ENCODE results near the gene HLTF.

The HLTF gene

GRCh38 chr3:149044339-149045083, 41.8 kb downstream of the HLTF start:
- Histone ChIP-seq H3K4me1 (ENCODE audit: insufficient read depth, low read length) (no peaks in the 10 kb centered on the region), H3K36me3 (ENCODE audit: insufficient read depth, low read length) (peaks cover 95% of the 10 kb centered on the region), H3K9ac (ENCODE audit: low read depth, low read length) (no peak overlapping the region), H3K27me3 (ENCODE audit: insufficient read depth, low read length) (no peaks in the 10 kb centered on the region), H3K4me3 (ENCODE audit: low read length) (no peak overlapping the region), H3K9me3 (ENCODE audit: insufficient read depth, low read depth, low read length) (no peaks in the 10 kb centered on the region), H3K27ac (ENCODE audit: low read depth, low read length) (no peak overlapping the region)
- WGBS = 93% methylated on average over 5 of the region's 5 CpGs

- H3K27me3 ChIP-seq (ENCODE audit: insufficient read depth, low read length) = no peaks in the 10 kb centered on the region
- no CpG with 5 or more reads among the region's 1 CpG for WGBS
- H3K36me3 ChIP-seq (ENCODE audit: insufficient read depth, low read length) = peaks cover 95% of the 10 kb centered on the region
- no peaks in the 10 kb centered on the region for H3K9me3 ChIP-seq (ENCODE audit: insufficient read depth, low read depth, low read length)
- no peak overlapping the region for H3K4me3 ChIP-seq (ENCODE audit: low read length)
- no peak overlapping the region for H3K27ac ChIP-seq (ENCODE audit: low read depth, low read length)
- no peak overlapping the region for H3K9ac ChIP-seq (ENCODE audit: low read depth, low read length)
- no peaks in the 10 kb centered on the region for H3K4me1 ChIP-seq (ENCODE audit: insufficient read depth, low read length)
Observed at GRCh38 chr3:149042789-149043386, 43.4 kb downstream of the HLTF start.

- H3K27ac ChIP-seq (ENCODE audit: low read depth, low read length) = no peak overlapping the region
- H3K4me1 ChIP-seq (ENCODE audit: insufficient read depth, low read length) = no peaks in the 10 kb centered on the region
- WGBS = 91% methylated on average over 2 of the region's 2 CpGs
- peaks cover 79% of the 10 kb centered on the region for H3K36me3 ChIP-seq (ENCODE audit: insufficient read depth, low read length)
- H3K9ac ChIP-seq (ENCODE audit: low read depth, low read length) = no peak overlapping the region
- no peaks in the 10 kb centered on the region for H3K9me3 ChIP-seq (ENCODE audit: insufficient read depth, low read depth, low read length)
- H3K27me3 ChIP-seq (ENCODE audit: insufficient read depth, low read length) = no peaks in the 10 kb centered on the region
- no peak overlapping the region for H3K4me3 ChIP-seq (ENCODE audit: low read length)
Observed at GRCh38 chr3:149038322-149038721, 48.0 kb downstream of the HLTF start.

GRCh38 chr3:149037684-149038083, 48.6 kb downstream of the HLTF start:
- 96% methylated on average over 4 of the region's 4 CpGs for WGBS
- no peaks in the 10 kb centered on the region for H3K4me1 ChIP-seq (ENCODE audit: insufficient read depth, low read length)
- H3K27ac ChIP-seq (ENCODE audit: low read depth, low read length) = no peak overlapping the region
- H3K9me3 ChIP-seq (ENCODE audit: insufficient read depth, low read depth, low read length) = no peaks in the 10 kb centered on the region
- H3K27me3 ChIP-seq (ENCODE audit: insufficient read depth, low read length) = no peaks in the 10 kb centered on the region
- peaks cover 83% of the 10 kb centered on the region for H3K36me3 ChIP-seq (ENCODE audit: insufficient read depth, low read length)
- H3K9ac ChIP-seq (ENCODE audit: low read depth, low read length) = no peak overlapping the region
- no peak overlapping the region for H3K4me3 ChIP-seq (ENCODE audit: low read length)

- H3K4me1 ChIP-seq (ENCODE audit: insufficient read depth, low read length) = no peaks in the 10 kb centered on the region
- H3K4me3 ChIP-seq (ENCODE audit: low read length) = no peak overlapping the region
- no peaks in the 10 kb centered on the region for H3K27me3 ChIP-seq (ENCODE audit: insufficient read depth, low read length)
- no peak overlapping the region for H3K27ac ChIP-seq (ENCODE audit: low read depth, low read length)
- no peaks in the 10 kb centered on the region for H3K9me3 ChIP-seq (ENCODE audit: insufficient read depth, low read depth, low read length)
- WGBS = no CpG with 5 or more reads among the region's 2 CpGs
- peaks cover 78% of the 10 kb centered on the region for H3K36me3 ChIP-seq (ENCODE audit: insufficient read depth, low read length)
- no peak overlapping the region for H3K9ac ChIP-seq (ENCODE audit: low read depth, low read length)
Observed at GRCh38 chr3:149031096-149031495, 55.2 kb downstream of the HLTF start.

- WGBS = 91% methylated on average over 4 of the region's 4 CpGs
Observed at GRCh38 chr3:149026718-149027117, 59.6 kb downstream of the HLTF start.

GRCh38 chr3:149023951-149024350, 62.4 kb downstream of the HLTF start:
- WGBS = 98% methylated on average over 3 of the region's 3 CpGs
- H3K36me3 ChIP-seq (ENCODE audit: insufficient read depth, low read length) = peaks cover 43% of the 10 kb centered on the region
- no peak overlapping the region for H3K27ac ChIP-seq (ENCODE audit: low read depth, low read length)
- H3K4me3 ChIP-seq (ENCODE audit: low read length) = no peak overlapping the region
- H3K9ac ChIP-seq (ENCODE audit: low read depth, low read length) = no peak overlapping the region
- H3K9me3 ChIP-seq (ENCODE audit: insufficient read depth, low read depth, low read length) = peaks cover 16% of the 10 kb centered on the region
- peaks cover 33% of the 10 kb centered on the region for H3K4me1 ChIP-seq (ENCODE audit: insufficient read depth, low read length)
- no peaks in the 10 kb centered on the region for H3K27me3 ChIP-seq (ENCODE audit: insufficient read depth, low read length)

More at GRCh38 chr3:149026718-149027117, 59.6 kb downstream of the HLTF start:
- H3K9ac ChIP-seq (ENCODE audit: low read depth, low read length) = no peak overlapping the region
- peaks cover 71% of the 10 kb centered on the region for H3K36me3 ChIP-seq (ENCODE audit: insufficient read depth, low read length)
- no peak overlapping the region for H3K27ac ChIP-seq (ENCODE audit: low read depth, low read length)
- peaks cover 16% of the 10 kb centered on the region for H3K9me3 ChIP-seq (ENCODE audit: insufficient read depth, low read depth, low read length)
- H3K27me3 ChIP-seq (ENCODE audit: insufficient read depth, low read length) = no peaks in the 10 kb centered on the region
- H3K4me3 ChIP-seq (ENCODE audit: low read length) = no peak overlapping the region
- peaks cover 5% of the 10 kb centered on the region for H3K4me1 ChIP-seq (ENCODE audit: insufficient read depth, low read length)

- Histone ChIP-seq H3K27me3 (ENCODE audit: insufficient read depth, low read length) (no peaks in the 10 kb centered on the region), H3K4me3 (ENCODE audit: low read length) (no peak overlapping the region), H3K4me1 (ENCODE audit: insufficient read depth, low read length) (peaks cover 34% of the 10 kb centered on the region), H3K9ac (ENCODE audit: low read depth, low read length) (no peak overlapping the region), H3K36me3 (ENCODE audit: insufficient read depth, low read length) (peaks cover 34% of the 10 kb centered on the region), H3K27ac (ENCODE audit: low read depth, low read length) (peak overlapping the region; percentile 51; the same call in 1 of the 2 replicates), H3K9me3 (ENCODE audit: insufficient read depth, low read depth, low read length) (peaks cover 16% of the 10 kb centered on the region)
- 60% methylated on average over 1 of the region's 1 CpG for WGBS
Observed at GRCh38 chr3:149021830-149022229, 64.5 kb downstream of the HLTF start.

GRCh38 chr3:149020839-149021252, 65.5 kb downstream of the HLTF start:
- Histone ChIP-seq H3K36me3 (ENCODE audit: insufficient read depth, low read length) (peaks cover 26% of the 10 kb centered on the region), H3K4me1 (ENCODE audit: insufficient read depth, low read length) (peaks cover 34% of the 10 kb centered on the region), H3K27me3 (ENCODE audit: insufficient read depth, low read length) (no peaks in the 10 kb centered on the region), H3K9me3 (ENCODE audit: insufficient read depth, low read depth, low read length) (peaks cover 16% of the 10 kb centered on the region), H3K27ac (ENCODE audit: low read depth, low read length) (peak overlapping the region; percentile 51; the same call in 1 of the 2 replicates), H3K9ac (ENCODE audit: low read depth, low read length) (no peak overlapping the region), H3K4me3 (ENCODE audit: low read length) (no peak overlapping the region)
- WGBS = 75% methylated on average over 4 of the region's 4 CpGs

- Histone ChIP-seq H3K36me3 (ENCODE audit: insufficient read depth, low read length) (peaks cover 20% of the 10 kb centered on the region), H3K4me1 (ENCODE audit: insufficient read depth, low read length) (peaks cover 34% of the 10 kb centered on the region), H3K4me3 (ENCODE audit: low read length) (no peak overlapping the region), H3K9ac (ENCODE audit: low read depth, low read length) (no peak overlapping the region), H3K9me3 (ENCODE audit: insufficient read depth, low read depth, low read length) (peaks cover 14% of the 10 kb centered on the region), H3K27ac (ENCODE audit: low read depth, low read length) (peak overlapping the region; percentile 38; the same call in 1 of the 2 replicates), H3K27me3 (ENCODE audit: insufficient read depth, low read length) (no peaks in the 10 kb centered on the region)
- 80% methylated on average over 2 of the region's 3 CpGs for WGBS
Observed at GRCh38 chr3:149020196-149020838, 66.0 kb downstream of the HLTF start.

GRCh38 chr3:149019580-149019979, 66.8 kb downstream of the HLTF start:
- WGBS = 90% methylated on average over 4 of the region's 4 CpGs
- Histone ChIP-seq H3K4me1 (ENCODE audit: insufficient read depth, low read length) (peaks cover 34% of the 10 kb centered on the region), H3K36me3 (ENCODE audit: insufficient read depth, low read length) (peaks cover 13% of the 10 kb centered on the region)

More at GRCh38 chr3:149019580-149019979, 66.8 kb downstream of the HLTF start:
- Histone ChIP-seq H3K27me3 (ENCODE audit: insufficient read depth, low read length) (no peaks in the 10 kb centered on the region), H3K27ac (ENCODE audit: low read depth, low read length) (no peak overlapping the region; the same call in 1 of the 2 replicates), H3K9me3 (ENCODE audit: insufficient read depth, low read depth, low read length) (peaks cover 7% of the 10 kb centered on the region), H3K9ac (ENCODE audit: low read depth, low read length) (no peak overlapping the region), H3K4me3 (ENCODE audit: low read length) (no peak overlapping the region)
